Neuronal stem cell (in vitro differentiated cells): ENCODE results near the gene GRXCR2.
A peak's percentile ranks its signal among the peaks of the same experiment; 100 is the strongest.

ENCODE experiments used
- DNase-seq: peaks from one replicate; pipeline ENCODE4 v3.0.0-alpha.2; 2013; ENCODE audit warnings: low spot score
- H2AFZ ChIP-seq: one replicate; pipeline ENCODE4 v1.6.1; 2013; ENCODE audit warnings: mild to moderate bottlenecking, low read length, inconsistent platforms
- H2AK5ac ChIP-seq: 2 replicates; pipeline ENCODE4 v1.6.1; 2013; ENCODE audit warnings: low read depth, mild to moderate bottlenecking, inconsistent platforms, low read length, moderate library complexity, mixed read lengths
- H2BK120ac ChIP-seq: 2 replicates; pipeline ENCODE4 v1.6.1; 2013; ENCODE audit warnings: low read depth, mild to moderate bottlenecking, inconsistent platforms, low read length, moderate library complexity, mixed read lengths
- H2BK12ac ChIP-seq: one replicate; pipeline ENCODE4 v1.6.1; 2013; ENCODE audit warnings: low read length, inconsistent platforms
- H2BK15ac ChIP-seq: 2 replicates; pipeline ENCODE4 v1.6.1; 2013; ENCODE audit warnings: mild to moderate bottlenecking, low read length, inconsistent platforms, mixed read lengths
- H2BK5ac ChIP-seq: one replicate; pipeline ENCODE4 v1.6.1; 2013; ENCODE audit warnings: inconsistent platforms, mild to moderate bottlenecking, low read length, moderate library complexity
- H3K14ac ChIP-seq: one replicate; pipeline ENCODE4 v1.6.1; 2013; ENCODE audit warnings: low read length, inconsistent platforms
- H3K18ac ChIP-seq: 2 replicates; pipeline ENCODE4 v1.6.1; 2013; ENCODE audit warnings: low read length, inconsistent platforms
- H3K23ac ChIP-seq: 2 replicates; pipeline ENCODE4 v1.6.1; 2013; ENCODE audit warnings: low read depth, mild to moderate bottlenecking, mixed read lengths, low read length, inconsistent platforms; ENCODE audit not compliant: poor library complexity
- H3K27ac ChIP-seq: replicated peaks from 3 replicates; pipeline ENCODE4 v1.5.1; 2013; ENCODE audit warnings: low read length, inconsistent platforms
- H3K27me3 ChIP-seq, 3 experiments: 2 replicates each; pipeline ENCODE4 v1.6.1; 2013; ENCODE audit warnings: low read length in 3 of 3, mild to moderate bottlenecking in 2 of 3, inconsistent platforms in 1 of 3, low read depth in 1 of 3, mixed read lengths in 1 of 3, moderate library complexity in 1 of 3; ENCODE audit not compliant: control insufficient read depth in 3 of 3, insufficient read depth in 3 of 3
- H3K36me3 ChIP-seq, 2 donors: replicated peaks in 1 of 2; 2 replicates each; pipeline ENCODE4 v1.6.1; 2013; ENCODE audit warnings: low read length in 2 of 2; ENCODE audit not compliant: control insufficient read depth in 2 of 2, insufficient read depth in 2 of 2
- H3K4ac ChIP-seq: 2 replicates; pipeline ENCODE4 v1.6.1; 2013; ENCODE audit warnings: inconsistent platforms, mild to moderate bottlenecking, low read length, moderate library complexity
- H3K4me1 ChIP-seq, 2 donors: 1 replicate in 1 of 2; 2 replicates in 1 of 2; pipeline ENCODE4 v1.6.1; 2013; ENCODE audit warnings: low read length in 2 of 2, low read depth in 1 of 2; ENCODE audit not compliant: control insufficient read depth in 2 of 2, insufficient read depth in 1 of 2
- H3K4me2 ChIP-seq: one replicate; pipeline ENCODE4 v1.6.1; 2013; ENCODE audit warnings: mild to moderate bottlenecking, low read length, inconsistent platforms; ENCODE audit not compliant: insufficient read depth, poor library complexity, severe bottlenecking
- H3K4me3 ChIP-seq, 2 donors: 2 replicates each; pipeline ENCODE4 v1.5.1; 2013; ENCODE audit warnings: low read length in 2 of 2, mild to moderate bottlenecking in 2 of 2, inconsistent platforms in 1 of 2, moderate library complexity in 1 of 2
- H3K79me1 ChIP-seq: one replicate; pipeline ENCODE4 v1.6.1; 2013; ENCODE audit warnings: low read depth, mild to moderate bottlenecking, inconsistent platforms, low read length, moderate library complexity
- H3K9ac ChIP-seq: one replicate; pipeline ENCODE4 v1.6.1; 2013; ENCODE audit warnings: mild to moderate bottlenecking, low read depth, low read length, inconsistent platforms; ENCODE audit not compliant: poor library complexity
- H3K9me3 ChIP-seq, 2 donors: replicated peaks in 1 of 2; 2 replicates each; pipeline versions ENCODE3 to v1.6.1; 2013; ENCODE audit warnings: low read length in 2 of 2, mild to moderate bottlenecking in 2 of 2, inconsistent platforms in 1 of 2, low read depth in 1 of 2, mixed read lengths in 1 of 2, moderate library complexity in 1 of 2; ENCODE audit not compliant: control insufficient read depth in 2 of 2, insufficient read depth in 1 of 2
- H4K8ac ChIP-seq: one replicate; pipeline ENCODE4 v1.6.1; 2013; ENCODE audit warnings: low read depth, mild to moderate bottlenecking, inconsistent platforms, low read length, moderate library complexity
- H4K91ac ChIP-seq: one replicate; pipeline ENCODE4 v1.6.1; 2013; ENCODE audit warnings: low read length, low read depth, mild to moderate bottlenecking, inconsistent platforms; ENCODE audit not compliant: poor library complexity
- WGBS, 2 donors: extraction: QIAGEN DNeasy Blood & Tissue Kit; methylation state at CpG; one replicate each; pipeline ENCODE4 v1.1.7; 2013; ENCODE audit warnings: missing lambda C conversion rate in 2 of 2, mixed read lengths in 1 of 2; ENCODE audit not compliant: insufficient read length in 2 of 2, insufficient replicate concordance in 1 of 2; ENCODE audit errors: extremely low coverage in 2 of 2; 5-methylcytosine and 5-hydroxymethylcytosine counted together

GRXCR2 gene

DNA sequence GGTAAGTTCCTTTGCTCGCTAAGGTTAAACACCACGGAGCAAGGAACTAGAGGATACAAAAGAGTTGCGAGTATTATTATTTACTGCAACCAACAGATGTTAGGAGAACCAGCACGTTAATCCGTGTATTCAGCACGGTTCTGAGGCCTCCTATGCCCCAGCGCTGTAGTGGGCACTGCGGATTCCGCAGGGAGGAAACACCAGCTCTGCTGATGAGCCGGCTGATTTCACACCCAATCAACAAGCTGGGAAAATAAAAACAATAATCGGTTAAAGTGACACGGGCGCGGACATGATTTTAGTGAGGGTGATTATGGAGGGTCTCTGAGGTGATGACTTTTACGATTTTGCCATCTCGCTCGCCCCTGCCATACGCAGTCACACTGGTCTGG lies 37.0 kb downstream of the GRXCR2 start:
- Histone ChIP-seq H4K8ac (no peak overlapping the region), H3K23ac (no peak overlapping the region), H2BK120ac (no peak overlapping the region), H3K18ac (no peak overlapping the region), H3K14ac (no peak overlapping the region), H3K36me3 (no peaks in the 10 kb centered on the region), H2AK5ac (no peak overlapping the region), H2BK5ac (no peak overlapping the region), H2BK15ac (no peak overlapping the region), H3K79me1 (no peaks in the 10 kb centered on the region), H3K4me3 (peak overlapping the region; percentile 43 to 89), H3K4ac (no peak overlapping the region), H2BK12ac (no peak overlapping the region), H3K4me2 (peak overlapping the region; percentile 82), H3K27ac (no peak overlapping the region), H2AFZ (peak overlapping the region; percentile 94), H3K4me1 (peaks cover 0 to 6% of the 10 kb centered on the region in 2 donors), H4K91ac (no peak overlapping the region), H3K9me3 (no peaks in the 10 kb centered on the region), H3K9ac (no peak overlapping the region), H3K27me3 (peaks cover 0 to 30% (median 0%) of the 10 kb centered on the region in 3 experiments)
- no peak for DNase-seq
- WGBS, 2 donors: no CpG with 5 or more reads among the region's 18 CpGs

DNA sequence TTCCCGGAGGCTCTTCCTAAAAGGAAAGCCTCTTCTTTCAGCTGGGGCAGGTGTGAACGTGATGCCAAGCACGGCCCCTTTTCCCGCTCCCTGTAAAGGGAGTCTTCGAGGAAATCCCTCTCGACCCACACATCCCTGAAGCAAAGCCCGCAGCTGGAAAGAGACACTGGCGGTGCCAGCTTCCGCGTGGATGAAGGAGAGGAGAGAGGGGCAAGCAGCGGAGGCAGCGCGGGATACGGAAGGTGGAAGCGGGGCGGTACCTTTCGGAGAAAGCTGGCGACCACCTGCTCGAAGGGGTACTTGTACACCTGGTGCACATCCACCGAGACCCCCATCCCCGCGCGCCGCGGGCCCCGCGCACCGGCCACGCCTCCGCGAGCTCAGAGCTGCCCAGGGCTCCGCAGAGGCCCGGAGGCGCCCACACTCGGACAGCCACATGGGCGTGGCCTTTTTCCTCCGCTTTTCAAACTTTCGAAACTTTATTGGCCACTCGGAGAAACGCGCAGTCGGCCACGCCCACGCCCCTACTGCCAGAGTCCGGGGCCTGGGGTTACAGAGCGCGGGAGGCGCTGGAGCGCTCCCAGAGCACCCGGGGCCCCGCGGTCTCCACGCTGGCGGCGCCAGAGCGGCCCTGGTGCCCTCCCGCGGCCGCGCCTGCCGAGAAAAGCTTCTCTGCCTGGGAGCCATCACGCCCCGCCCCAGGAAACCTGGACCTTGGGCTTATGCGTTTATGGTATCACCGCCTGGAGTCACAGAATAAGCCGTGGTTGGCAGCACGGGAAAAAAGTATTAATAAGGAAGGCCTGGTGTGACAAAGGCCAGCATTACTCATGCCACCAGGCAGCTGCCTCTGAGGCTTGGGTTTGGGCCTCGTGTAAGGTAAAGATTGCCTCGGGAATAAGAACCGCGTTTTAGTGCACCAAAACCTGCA lies 37.6 kb downstream of the GRXCR2 start, which contains the start of gene PRELID2:
Gene PRELID2 (minus strand): TSS at position 426 of the 931 bp plus-strand sequence. CDS start 91 bp downstream, at position 335.
- H3K18ac ChIP-seq: peak within 1 kb of the TSS; percentile 68
- H2AFZ ChIP-seq: peak within 1 kb of the TSS; percentile 94
- no peak within 1 kb of the TSS for H2BK120ac ChIP-seq
- WGBS, 2 donors: no CpG with 5 or more reads among the region's 71 CpGs
- peak within 1 kb of the TSS; percentile 43 to 89 for H3K4me3 ChIP-seq
- H4K91ac ChIP-seq: no peak within 1 kb of the TSS
- H2AK5ac ChIP-seq: no peak within 1 kb of the TSS
- H3K36me3 ChIP-seq: no peaks in the 10 kb centered on the region
- H3K23ac ChIP-seq: peak within 1 kb of the TSS; percentile 51
- peaks cover 0 to 30% (median 0%) of the 10 kb centered on the region in 3 experiments for H3K27me3 ChIP-seq
- no peak within 1 kb of the TSS for H4K8ac ChIP-seq
- H3K14ac ChIP-seq: no peak within 1 kb of the TSS
- no peaks in the 10 kb centered on the region for H3K9me3 ChIP-seq
- H3K4me1 ChIP-seq: peaks cover 0 to 6% of the 10 kb centered on the region in 2 donors
- no peak within 1 kb of the TSS for H2BK12ac ChIP-seq
- DNase-seq: peak; percentile 83
- H3K4ac ChIP-seq: no peak within 1 kb of the TSS
- no peaks in the 10 kb centered on the region for H3K79me1 ChIP-seq
- no peak within 1 kb of the TSS for H2BK5ac ChIP-seq
- H3K9ac ChIP-seq: peak within 1 kb of the TSS; percentile 89
- no peak within 1 kb of the TSS for H3K27ac ChIP-seq
- H2BK15ac ChIP-seq: no peak within 1 kb of the TSS
- H3K4me2 ChIP-seq: peak within 1 kb of the TSS; percentile 82

DNA sequence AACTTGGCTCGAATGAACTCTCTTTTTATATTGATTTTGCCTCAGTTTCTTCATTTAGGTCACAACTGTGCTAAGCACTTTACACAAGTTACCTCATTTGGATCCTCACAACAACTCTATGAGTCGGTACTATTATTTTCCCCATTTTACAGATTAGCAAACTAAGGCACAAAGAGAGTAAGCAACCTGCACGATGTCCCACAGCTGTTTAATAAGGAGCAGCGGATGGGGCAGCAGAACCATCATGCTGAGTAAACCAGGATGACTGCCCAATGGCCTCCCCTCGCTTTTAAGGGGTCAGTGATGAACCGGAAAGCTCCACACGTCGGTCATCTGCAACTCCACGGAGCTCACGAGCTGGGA lies 38.3 kb downstream of the GRXCR2 start:
- no peak overlapping the region for H2AK5ac ChIP-seq
- H3K4me2 ChIP-seq: peak overlapping the region; percentile 82
- no peak overlapping the region for H4K8ac ChIP-seq
- H3K4me1 ChIP-seq: peaks cover 0 to 6% of the 10 kb centered on the region in 2 donors
- H2BK5ac ChIP-seq: no peak overlapping the region
- H3K18ac ChIP-seq: no peak overlapping the region
- H3K27me3 ChIP-seq: peaks cover 0 to 30% (median 0%) of the 10 kb centered on the region in 3 experiments
- no peak overlapping the region for H2BK12ac ChIP-seq
- H3K4me3 ChIP-seq: peak overlapping the region; percentile 43 to 89
- no peak overlapping the region for H2BK15ac ChIP-seq
- H3K27ac ChIP-seq: no peak overlapping the region
- H3K23ac ChIP-seq: no peak overlapping the region
- H4K91ac ChIP-seq: no peak overlapping the region
- H3K9ac ChIP-seq: no peak overlapping the region
- H3K79me1 ChIP-seq: peaks cover under 1% of the 10 kb centered on the region
- H3K9me3 ChIP-seq: no peaks in the 10 kb centered on the region
- no peak overlapping the region for H3K4ac ChIP-seq
- H3K14ac ChIP-seq: no peak overlapping the region
- no peak for DNase-seq
- H2BK120ac ChIP-seq: no peak overlapping the region
- H3K36me3 ChIP-seq: no peaks in the 10 kb centered on the region
- no CpG with 5 or more reads among the region's 10 CpGs for WGBS, 2 donors
- peak overlapping the region; percentile 94 for H2AFZ ChIP-seq

DNA sequence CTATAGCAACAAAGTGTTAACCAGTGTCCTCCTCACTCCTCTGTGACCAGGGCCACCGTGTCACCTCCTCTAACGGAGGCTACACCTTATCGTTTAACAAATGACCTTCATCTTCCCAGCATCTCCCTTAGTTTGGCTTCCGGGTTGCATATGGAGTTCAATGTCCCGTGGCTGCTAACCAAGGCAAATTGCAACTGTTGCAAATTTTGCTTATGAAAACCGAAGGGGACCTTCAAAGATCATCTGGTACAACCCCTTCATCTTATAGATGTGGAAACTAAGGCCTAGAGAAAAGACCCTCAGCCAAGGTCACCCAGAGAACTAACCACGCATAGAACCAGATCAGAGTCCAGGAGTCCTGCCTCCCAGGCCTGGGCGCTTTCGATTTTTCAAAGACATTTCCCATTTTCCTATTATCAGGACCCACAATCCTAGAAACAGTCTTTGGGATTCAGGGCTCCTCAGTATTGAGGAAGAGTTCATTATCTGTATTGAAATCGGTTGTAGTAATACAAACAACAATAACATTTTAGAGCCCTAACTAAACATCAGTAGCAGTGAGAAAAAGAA lies 39.1 kb downstream of the GRXCR2 start:
- Histone ChIP-seq H3K27me3 (peaks cover 0 to 30% (median 0%) of the 10 kb centered on the region in 3 experiments), H3K36me3 (no peaks in the 10 kb centered on the region), H2BK15ac (no peak overlapping the region), H2BK120ac (no peak overlapping the region), H3K4me3 (no peak overlapping the region), H3K27ac (no peak overlapping the region), H3K9me3 (no peaks in the 10 kb centered on the region), H2BK12ac (no peak overlapping the region), H2AK5ac (no peak overlapping the region), H2AFZ (no peak overlapping the region), H4K8ac (no peak overlapping the region), H3K4ac (no peak overlapping the region), H2BK5ac (no peak overlapping the region), H3K14ac (no peak overlapping the region), H3K79me1 (peaks cover 2% of the 10 kb centered on the region), H3K9ac (no peak overlapping the region), H4K91ac (no peak overlapping the region), H3K4me2 (no peak overlapping the region), H3K4me1 (peaks cover 0 to 6% of the 10 kb centered on the region in 2 donors), H3K18ac (no peak overlapping the region), H3K23ac (no peak overlapping the region)
- DNase-seq: no peak
- no CpG with 5 or more reads among the region's 10 CpGs for WGBS, 2 donors
